ENCODE results near the gene TMEM131.

TMEM131 gene

GRCh38 chr2:97736185-97736584, 259.6 kb downstream of the TMEM131 start:
- no peak for DNase-seq

GRCh38 chr2:97735161-97735561, 260.6 kb downstream of the TMEM131 start:
- DNase-seq: no peak

DNA sequence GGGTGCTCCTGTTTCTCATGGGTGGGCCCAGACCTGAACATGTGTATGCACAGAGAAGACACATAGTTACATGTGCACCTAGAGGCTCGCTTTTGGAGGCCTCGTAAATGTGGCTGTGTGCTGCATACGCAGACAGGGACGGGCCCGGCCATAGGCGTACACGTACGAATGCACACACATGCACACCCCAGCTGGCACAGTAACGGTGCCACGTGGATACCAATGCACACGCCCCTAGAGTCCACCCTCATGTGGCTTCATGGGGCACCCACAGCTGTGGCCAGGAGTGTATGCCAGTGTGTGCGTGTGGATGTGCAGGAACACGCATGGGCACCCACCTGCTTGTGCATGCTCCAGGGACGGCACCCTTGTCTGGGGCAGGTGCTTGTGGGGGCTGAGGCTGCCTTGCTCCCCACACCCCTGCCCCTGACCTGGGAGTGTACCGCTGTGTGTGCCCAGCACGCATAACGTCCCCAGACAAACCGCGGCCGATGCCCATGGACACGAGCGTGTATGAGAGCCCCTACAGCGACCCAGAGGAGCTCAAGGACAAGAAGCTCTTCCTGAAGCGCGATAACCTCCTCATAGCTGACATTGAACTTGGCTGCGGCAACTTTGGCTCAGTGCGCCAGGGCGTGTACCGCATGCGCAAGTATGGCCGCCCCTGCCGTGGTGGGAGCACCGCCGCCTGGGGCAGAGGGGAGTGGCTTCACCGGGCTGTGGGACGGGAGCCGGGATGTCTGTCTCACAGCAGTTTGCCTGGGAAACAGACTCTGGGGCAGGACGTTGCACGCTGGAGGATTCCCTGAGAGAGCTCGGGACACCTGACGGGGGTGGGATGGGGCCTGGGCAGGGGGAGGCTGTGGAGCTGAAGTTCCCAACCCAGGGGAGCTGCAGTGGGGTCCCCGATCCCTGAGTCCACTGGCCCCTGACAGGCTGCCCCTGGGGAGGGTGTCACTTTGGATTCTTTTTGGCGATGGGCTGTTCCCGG, 261.4 kb downstream of the TMEM131 start:
- DNase-seq: no peak

DNA sequence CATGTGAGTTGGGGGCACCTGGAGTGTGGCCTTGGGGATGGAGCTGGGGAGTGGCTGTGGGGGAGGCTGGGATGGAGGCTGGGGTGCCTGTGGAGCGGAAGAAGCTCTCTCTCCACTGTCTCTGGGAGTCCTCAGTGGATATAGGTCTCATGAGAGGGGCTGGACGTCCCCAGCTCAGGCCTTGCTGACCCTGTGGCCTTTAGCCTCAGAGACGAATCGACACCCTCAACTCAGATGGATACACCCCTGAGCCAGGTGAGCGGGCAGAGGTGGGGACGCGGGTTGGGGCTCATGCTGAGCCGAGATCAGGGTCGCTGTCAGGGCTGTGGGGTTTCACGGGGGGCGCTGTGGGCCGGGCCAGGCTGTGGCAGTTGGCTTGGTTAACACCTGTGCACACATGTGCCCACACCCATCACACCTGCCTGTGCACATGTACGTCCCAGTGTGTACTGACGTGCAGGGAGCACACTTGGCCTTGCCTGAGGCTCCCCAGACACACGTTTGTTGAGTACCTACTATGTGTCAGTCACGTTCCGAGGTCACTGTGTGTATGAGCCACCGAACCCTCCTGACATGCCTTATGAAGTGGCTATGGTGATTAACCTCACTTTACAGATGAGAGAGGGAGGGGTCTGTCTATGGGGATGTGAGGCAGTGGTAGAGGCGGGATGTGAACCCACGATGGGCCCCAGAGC, 262.3 kb downstream of the TMEM131 start:
- DNase-seq: no peak

- no peak for DNase-seq
Observed at GRCh38 chr2:97732436-97733340, 263.1 kb downstream of the TMEM131 start.

GRCh38 chr2:97731274-97732020, 264.3 kb downstream of the TMEM131 start:
- no peak for DNase-seq

DNA sequence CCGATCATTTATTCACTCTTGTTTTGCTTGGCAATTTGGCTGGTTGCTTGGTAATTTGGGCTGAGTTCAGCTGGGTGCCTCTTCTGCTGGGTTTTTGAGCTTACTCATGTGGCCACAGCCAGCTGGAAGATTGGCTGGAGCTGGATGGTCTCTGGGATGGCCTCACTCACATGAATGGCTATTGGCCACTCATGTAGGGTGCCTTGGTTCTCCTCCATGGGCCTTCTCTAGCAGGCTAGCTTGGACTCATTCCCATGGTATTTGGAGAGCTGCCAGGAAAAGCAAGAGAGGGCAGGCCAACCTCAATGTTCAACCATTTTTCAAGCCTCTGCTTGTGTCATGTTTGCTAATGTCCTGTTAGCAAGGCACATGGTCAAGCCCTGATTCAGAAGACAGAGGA, 265.5 kb downstream of the TMEM131 start:
- no peak for DNase-seq

- peak in 2 of 3 experiments; percentile 10 to 14 for DNase-seq
Observed at GRCh38 chr2:97728091-97728731, 267.5 kb downstream of the TMEM131 start.

DNA sequence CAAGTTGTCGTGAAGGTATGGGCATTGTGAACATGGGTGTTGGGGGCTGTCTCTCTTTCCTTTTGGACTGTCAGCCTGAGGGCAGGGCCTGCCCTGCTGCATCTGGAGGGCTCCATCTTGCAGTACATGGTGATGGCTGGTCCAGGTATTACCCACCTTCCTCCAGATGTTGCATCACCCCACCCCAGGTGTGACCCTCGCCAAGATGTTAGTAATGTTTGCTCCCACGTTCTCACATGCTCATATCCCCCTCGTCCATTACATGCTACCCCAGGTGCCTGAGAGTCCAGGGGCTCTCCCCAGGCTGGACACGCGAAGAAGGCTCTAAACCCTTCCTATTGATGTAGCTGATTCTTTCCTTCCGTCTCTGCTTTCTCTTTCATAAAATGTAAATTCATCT, 268.5 kb downstream of the TMEM131 start:
- DNase-seq: no peak

DNA sequence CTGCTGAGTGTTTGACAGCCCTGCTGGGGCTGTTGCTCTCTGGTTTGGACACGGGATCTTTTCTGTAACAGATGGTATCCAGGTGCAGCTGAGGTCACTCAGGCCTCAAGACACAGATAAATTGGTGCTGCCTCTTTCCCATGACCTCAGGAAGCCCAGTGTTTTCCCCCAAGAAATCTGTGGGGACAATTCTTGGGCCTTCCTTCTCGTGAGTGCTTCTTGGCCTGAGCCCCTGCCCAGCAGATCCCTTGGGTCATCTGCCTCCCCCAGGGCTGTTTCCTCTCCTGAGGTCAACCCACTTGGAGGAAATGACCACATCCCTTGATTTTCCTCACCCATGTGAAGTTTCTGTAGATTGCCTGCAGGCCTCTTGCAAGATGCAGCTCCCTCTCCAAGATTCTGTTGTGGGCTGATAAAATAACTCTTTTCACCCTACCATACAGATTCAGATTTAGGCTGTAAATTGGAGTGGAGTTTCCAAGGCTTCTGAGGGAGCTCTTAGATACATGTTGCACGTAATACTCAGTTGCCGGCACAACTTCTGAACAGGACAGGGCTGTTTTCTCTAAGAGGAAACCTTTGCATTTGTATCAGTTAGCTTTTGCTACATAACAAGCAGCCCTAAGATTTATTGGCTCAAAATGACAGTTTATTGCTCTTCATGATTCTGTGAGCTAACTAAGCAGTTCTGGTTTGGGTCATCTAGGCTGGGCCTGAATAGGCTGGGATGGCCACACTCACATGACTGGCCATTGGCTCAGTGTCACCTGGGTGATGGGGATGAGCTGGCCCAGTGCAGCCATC, 269.3 kb downstream of the TMEM131 start:
- DNase-seq: no peak

DNA sequence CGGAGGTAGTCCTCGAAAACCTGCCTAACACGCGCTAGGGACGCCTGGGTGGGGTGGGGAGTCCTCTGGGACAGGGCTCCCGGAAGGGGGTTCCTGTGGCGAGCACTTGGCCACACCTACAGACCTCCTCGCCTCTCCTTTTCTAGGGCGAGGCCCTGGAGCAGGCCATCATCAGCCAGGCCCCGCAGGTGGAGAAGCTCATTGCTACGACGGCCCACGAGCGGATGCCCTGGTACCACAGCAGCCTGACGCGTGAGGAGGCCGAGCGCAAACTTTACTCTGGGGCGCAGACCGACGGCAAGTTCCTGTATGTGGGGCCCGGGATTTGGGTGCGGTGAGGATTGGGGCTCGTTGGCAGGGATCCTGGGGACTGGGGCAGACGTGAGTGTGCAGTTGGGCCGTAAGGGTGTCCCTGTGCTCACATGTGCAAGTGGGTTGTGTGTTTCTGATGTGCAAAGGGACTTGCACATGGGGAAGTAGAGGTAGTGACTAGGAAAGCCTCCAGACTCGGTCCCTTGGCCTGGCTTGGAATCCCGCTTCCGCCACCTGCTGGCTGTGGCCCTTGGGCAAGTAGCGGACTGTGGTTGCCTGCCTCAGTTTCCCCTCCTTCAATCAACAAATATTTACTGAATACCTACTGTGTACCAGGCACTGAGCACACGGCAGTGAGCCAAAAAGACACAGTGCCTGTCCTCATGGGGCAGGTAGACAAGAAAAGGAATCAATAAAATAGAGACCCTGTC, 270.6 kb downstream of the TMEM131 start:
- DNase-seq: no peak

DNA sequence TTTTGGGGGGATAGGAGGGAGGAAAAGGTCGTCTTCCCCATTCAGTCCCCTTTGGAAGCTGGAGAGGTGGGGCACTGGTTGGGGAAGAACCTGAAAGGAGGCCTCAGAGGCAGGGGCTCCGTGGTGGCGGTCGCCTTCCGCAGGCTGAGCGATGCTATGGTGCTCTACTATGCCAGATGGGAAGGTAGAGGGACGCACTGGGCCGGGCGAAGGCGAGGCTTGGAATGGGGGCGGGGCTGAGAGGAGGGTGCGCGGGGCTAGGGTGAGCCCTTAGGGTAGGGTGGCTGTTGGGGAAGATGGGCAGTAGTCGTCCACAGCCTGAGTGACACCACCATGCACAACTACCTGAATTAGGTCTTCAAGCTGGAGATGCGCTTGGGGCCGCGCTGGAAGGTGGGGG, 271.2 kb downstream of the TMEM131 start:
- no peak for DNase-seq

DNA sequence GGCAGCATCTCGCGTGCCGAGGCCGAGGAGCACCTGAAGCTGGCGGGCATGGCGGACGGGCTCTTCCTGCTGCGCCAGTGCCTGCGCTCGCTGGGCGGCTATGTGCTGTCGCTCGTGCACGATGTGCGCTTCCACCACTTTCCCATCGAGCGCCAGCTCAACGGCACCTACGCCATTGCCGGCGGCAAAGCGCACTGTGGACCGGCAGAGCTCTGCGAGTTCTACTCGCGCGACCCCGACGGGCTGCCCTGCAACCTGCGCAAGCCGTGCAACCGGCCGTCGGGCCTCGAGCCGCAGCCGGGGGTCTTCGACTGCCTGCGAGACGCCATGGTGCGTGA, 271.7 kb downstream of the TMEM131 start:
- no peak for DNase-seq

DNA sequence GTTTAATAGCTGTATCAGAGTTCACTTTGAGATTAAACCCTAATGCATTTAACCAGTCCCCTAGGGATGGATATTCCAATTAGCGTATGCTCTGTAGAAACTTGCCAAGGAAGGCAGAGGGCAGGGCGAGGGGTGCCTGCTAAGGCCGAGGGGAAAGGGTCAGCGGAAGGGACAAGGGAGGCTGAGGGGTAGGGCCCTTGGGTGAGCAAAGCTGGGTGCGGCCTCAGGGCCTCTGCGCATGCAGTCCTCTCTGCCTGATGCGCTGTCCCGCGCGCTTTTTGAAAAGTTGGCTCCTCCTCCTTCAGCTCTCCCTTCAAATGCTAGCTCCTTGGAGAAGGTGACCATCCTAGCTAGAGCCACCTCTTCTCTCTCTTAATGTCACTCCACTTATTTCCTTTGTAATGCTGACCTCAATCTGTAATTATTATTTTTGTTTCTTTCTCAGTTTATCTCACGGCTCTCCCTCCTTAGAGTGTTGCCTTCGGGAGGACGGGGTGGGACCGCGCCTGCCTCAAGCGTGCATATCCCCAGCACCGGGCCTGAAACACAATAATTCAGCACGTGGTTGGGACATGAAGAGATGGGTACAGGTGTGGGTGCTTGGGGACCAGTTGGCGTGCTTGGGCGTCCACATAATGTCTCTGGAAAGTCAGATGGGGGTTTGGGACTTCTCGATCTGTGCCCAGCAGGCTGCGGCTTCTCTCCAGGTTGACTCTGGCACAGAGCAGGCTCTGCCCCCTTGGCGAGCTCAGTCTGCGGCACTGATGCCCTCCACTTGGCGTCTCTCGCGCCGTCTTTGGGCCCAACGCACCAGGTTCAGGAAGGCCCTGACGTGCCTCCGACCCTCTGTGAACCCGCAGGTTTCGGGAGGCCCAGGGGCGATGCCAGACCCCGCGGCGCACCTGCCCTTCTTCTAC, 272.3 kb downstream of the TMEM131 start:
- no peak for DNase-seq

DNA sequence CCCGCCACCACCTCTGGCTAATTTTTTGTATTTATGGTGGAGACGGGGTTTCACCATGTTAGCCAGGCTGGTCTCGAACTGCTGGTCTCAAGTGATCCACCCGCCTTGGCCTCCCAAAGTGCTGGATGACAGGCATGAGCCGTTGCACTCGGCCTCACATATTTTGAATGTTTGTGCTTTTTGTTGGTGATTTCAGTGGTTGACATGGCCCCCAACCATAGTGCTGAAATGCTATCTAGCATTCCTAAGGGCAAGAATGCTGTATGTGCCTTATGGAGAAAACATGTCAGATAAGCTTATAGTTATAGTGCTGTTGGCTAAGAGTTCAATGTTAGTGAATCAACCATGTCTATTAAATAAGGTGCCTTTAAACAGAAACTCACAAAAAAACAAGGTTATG, 273.5 kb downstream of the TMEM131 start:
- DNase-seq: no peak

DNA sequence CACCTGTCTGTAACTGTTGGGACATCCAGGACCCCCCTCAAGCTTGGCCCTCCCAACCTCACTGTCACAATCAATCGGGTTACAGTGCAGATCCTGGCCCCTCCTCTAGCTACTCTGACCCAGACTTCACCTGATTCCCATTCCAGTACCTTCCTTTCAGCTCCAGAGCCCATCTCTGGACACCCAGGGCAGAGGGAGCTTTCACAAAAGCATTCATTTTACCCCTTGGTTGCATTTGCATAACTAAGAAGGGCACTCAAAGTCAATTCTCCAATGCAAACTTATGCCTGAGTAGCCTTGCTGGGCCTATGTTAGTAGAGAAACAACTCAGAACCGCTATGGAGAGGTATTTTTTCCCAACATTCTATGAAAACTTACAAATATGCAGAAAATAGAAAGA, 275.0 kb downstream of the TMEM131 start:
- DNase-seq: no peak

DNA sequence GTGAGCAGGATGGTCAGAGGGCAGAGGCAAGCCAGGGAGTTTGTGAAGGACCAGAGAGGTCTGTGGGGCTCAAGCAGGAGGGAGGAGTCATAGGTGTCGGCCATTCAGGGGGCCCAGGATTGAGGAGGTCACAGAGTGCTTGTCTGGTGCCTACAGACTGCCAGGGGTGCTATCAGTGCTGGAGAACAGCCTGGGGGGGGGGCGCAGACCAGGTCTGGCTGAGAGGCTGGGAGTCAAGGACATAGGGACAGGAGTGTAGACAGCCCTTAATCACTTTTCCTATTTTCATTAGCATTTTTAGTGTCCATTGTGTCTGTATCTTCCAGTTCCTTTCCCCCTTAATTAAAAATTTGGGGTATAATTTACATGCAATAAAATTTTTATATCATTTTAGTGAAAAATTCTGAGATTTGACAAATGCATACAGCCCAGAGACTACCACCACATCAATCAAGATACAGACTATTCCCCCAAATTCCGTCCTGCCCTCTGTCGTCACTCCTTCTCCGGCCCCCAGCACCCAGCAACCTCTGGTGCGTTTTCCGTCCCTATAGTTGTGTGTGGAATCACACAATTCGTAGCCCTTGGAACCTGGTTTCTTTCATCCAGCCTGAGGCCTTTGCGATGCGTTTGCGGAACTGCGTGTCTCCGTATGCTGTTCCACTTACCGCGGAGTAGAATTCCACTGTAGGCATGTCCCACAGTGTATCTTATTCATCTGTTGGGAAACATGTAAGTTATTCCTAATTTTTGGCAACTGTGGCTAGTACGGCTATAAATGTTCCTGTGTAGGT, 276.2 kb downstream of the TMEM131 start:
- no peak for DNase-seq

DNA sequence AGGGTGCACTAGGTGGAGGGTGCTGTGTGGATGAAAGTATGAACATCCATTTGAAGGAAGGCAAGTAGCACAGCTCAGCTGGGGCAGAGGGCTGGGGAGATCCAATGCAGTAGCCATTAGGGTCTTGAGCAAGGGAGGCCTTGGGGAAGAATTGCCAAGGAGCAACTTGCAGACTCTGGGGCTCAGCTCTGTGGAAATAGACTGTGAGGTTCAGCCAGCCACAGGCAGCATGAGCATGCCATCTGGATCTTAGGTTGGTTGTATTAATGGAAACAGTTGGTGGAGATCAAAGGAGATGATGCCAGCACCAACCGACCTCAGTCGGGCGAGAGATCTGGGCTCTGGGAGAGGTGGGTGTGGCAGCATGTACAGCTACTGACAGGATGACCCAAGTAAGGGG, 276.8 kb downstream of the TMEM131 start:
- DNase-seq: no peak

Data from NCI-H1417 (cell line).